OCI-LY3 (cell line): Measurements from ENCODE around the gene KLHL42.

Experiments
- EZH2phosphoT487 ChIP-seq: fragments of 200-600 bp; shearing (Covaris generic); IDR thresholded peaks from 2 replicates; pipeline ENCODE4 v1.6.1; 2018; ENCODE audit warnings: antibody characterized with exemption, mixed run types, low read depth
- TF ChIP-seq, protein P1 (sequence below): fragments of 200-600, 300-600 bp; sonication (generic); IDR thresholded peaks from 2 replicates; pipeline ENCODE4 v1.5.1; 2014; ENCODE audit warnings: antibody characterized with exemption, low read length, low read depth

DNA sequence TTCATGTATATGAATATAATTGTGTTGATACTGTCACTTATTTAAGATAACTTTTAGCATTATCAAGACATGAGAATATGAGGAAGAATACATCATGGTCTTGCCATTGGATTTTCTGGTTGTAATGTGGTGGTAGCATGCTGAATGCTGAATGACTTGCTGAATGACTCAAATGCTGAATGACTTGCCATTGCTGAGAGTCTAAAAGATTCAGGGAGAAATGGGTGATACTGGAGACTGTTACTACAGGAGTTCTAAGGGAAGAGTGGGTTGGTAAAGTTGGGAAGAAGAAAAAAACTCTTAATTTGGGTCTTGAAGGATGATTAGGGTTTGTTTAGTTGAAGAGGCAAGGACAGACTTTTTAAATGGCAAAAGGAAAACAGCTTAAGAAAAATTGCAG, 72.1 kb downstream of the KLHL42 start:
- TF ChIP-seq, protein P1, sequence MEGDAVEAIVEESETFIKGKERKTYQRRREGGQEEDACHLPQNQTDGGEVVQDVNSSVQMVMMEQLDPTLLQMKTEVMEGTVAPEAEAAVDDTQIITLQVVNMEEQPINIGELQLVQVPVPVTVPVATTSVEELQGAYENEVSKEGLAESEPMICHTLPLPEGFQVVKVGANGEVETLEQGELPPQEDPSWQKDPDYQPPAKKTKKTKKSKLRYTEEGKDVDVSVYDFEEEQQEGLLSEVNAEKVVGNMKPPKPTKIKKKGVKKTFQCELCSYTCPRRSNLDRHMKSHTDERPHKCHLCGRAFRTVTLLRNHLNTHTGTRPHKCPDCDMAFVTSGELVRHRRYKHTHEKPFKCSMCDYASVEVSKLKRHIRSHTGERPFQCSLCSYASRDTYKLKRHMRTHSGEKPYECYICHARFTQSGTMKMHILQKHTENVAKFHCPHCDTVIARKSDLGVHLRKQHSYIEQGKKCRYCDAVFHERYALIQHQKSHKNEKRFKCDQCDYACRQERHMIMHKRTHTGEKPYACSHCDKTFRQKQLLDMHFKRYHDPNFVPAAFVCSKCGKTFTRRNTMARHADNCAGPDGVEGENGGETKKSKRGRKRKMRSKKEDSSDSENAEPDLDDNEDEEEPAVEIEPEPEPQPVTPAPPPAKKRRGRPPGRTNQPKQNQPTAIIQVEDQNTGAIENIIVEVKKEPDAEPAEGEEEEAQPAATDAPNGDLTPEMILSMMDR: no peak
- no peak for TF ChIP-seq EZH2phosphoT487
